Fibroblast of villous mesenchyme (primary cell): ENCODE results near the gene EBPL. TPM values are rescaled to one million over a fixed set of nuclear protein-coding genes. Genes with fewer than 3 reads are reported as not detected.
"Not testable (repeated sequence)": the region's sequence is repeated elsewhere in the genome, so short reads cannot be mapped to it uniquely, and the experiment has no call there.

ENCODE experiments used
- DNase-seq: peaks from one replicate; pipeline ENCODE4 v3.0.0-alpha.2; 2010; ENCODE audit warnings: low read depth
- H3K4me3 ChIP-seq: 2 replicates; pipeline ENCODE4 v1.5.1; 2011; ENCODE audit warnings: low read depth, mild to moderate bottlenecking, low read length
- CTCF ChIP-seq: IDR thresholded peaks from 2 replicates; pipeline ENCODE4 v1.5.1; 2012; ENCODE audit warnings: low read depth, mild to moderate bottlenecking, low read length; ENCODE audit not compliant: insufficient read depth
- total RNA-seq: library from RNA; depleted of rRNA; stranded (reverse); fragments of >200 nt; gene quantifications from 2 replicates; pipeline ENCODE4 v1.2.3, GENCODE V29; 2012

Gene EBPL
- total RNA-seq, 1 donor: 39.7 TPM

GRCh38 chr13:49620170-49620621 is 71.1 kb downstream of the EBPL start:
- no peak for DNase-seq
- no peak overlapping the region for H3K4me3 ChIP-seq
- TF ChIP-seq CTCF: no peak

GRCh38 chr13:49616676-49617065 is 74.6 kb downstream of the EBPL start:
- no peak for TF ChIP-seq CTCF
- H3K4me3 ChIP-seq: no peak overlapping the region
- no peak for DNase-seq

GRCh38 chr13:49615836-49616675 is 75.2 kb downstream of the EBPL start:
- TF ChIP-seq CTCF: no peak
- DNase-seq: no peak
- H3K4me3 ChIP-seq: no peak overlapping the region

GRCh38 chr13:49612042-49612441 is 79.2 kb downstream of the EBPL start:
- not testable (repeated sequence) for DNase-seq, H3K4me3 ChIP-seq

Other genes with a start within 250 kb of the EBPL start
- 10.3 and 15.1 TPM in 2 replicates for gene CAB39L, start 247.4 kb downstream of the EBPL start, total RNA-seq
- 11.9 and 16.4 TPM in 2 replicates for gene SETDB2, start 247.2 kb downstream of the EBPL start, total RNA-seq
- 21.6 and 27.6 TPM in 2 replicates for gene PHF11, start 195.5 kb downstream of the EBPL start, total RNA-seq
- 17.4 and 25.5 TPM in 2 replicates for gene RCBTB1, start 105.9 kb downstream of the EBPL start, total RNA-seq
- gene ARL11, start 63.0 kb downstream of the EBPL start, total RNA-seq: not detected in 2 replicates
- gene KPNA3, start 101.2 kb upstream of the EBPL start, total RNA-seq: 26.1 and 36.7 TPM in 2 replicates
- 6.4 and 9.1 TPM in 2 replicates for gene SPRYD7, start 244.9 kb upstream of the EBPL start, total RNA-seq